GM13976 (cell line): ENCODE data around the gene FRS2.

Experiments used
- DNase-seq: peaks from one replicate; pipeline ENCODE4 v3.0.0; 2012; ENCODE audit warnings: low spot score
- in situ Hi-C: fragments of 300-500 bp; cut with MboI; formaldehyde crosslinking; loops from one replicate; pipeline ENCODE4 v1.12.0; 2022; ENCODE audit warnings: low sequenced_read_pairs, mixed read lengths, inconsistent platforms; ENCODE audit not compliant: unreplicated experiment
- TF ChIP-seq, protein P1 (sequence below): IDR thresholded peaks from 2 replicates; pipeline ENCODE4 v1.5.1; 2012; ENCODE audit warnings: borderline replicate concordance, mild to moderate bottlenecking; ENCODE audit not compliant: insufficient read depth; ENCODE audit errors: extremely low read depth, missing control alignments, control extremely low read depth

FRS2 gene

DNA sequence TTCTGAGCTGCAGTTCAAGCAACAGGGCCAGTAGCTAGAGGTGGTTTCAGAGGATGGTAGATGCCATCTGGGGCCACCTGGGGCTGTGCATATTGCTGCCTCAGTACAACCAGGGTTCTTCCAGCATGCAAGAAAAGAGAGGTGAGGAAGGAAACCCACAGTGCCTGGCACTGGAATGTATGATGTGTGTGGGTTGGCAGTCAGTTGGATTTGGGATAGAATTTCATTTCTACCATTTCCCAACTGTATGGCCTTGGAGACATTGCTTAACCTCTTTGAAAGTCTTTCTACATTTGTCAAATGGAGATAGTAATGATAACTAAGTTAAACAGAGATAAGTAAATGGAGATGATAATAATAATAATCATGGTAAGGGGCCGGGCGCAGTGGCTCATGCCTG is 150.7 kb downstream of the FRS2 start:
- TF ChIP-seq, protein P1, sequence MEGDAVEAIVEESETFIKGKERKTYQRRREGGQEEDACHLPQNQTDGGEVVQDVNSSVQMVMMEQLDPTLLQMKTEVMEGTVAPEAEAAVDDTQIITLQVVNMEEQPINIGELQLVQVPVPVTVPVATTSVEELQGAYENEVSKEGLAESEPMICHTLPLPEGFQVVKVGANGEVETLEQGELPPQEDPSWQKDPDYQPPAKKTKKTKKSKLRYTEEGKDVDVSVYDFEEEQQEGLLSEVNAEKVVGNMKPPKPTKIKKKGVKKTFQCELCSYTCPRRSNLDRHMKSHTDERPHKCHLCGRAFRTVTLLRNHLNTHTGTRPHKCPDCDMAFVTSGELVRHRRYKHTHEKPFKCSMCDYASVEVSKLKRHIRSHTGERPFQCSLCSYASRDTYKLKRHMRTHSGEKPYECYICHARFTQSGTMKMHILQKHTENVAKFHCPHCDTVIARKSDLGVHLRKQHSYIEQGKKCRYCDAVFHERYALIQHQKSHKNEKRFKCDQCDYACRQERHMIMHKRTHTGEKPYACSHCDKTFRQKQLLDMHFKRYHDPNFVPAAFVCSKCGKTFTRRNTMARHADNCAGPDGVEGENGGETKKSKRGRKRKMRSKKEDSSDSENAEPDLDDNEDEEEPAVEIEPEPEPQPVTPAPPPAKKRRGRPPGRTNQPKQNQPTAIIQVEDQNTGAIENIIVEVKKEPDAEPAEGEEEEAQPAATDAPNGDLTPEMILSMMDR, result no peak
- no peak for DNase-seq
- in situ Hi-C loops, result no loop called here

GRCh38 chr12:69621551-69621950 is 151.4 kb downstream of the FRS2 start:
- in situ Hi-C loops, result no loop called here
- TF ChIP-seq, protein P1, result no peak
- no peak for DNase-seq

DNA sequence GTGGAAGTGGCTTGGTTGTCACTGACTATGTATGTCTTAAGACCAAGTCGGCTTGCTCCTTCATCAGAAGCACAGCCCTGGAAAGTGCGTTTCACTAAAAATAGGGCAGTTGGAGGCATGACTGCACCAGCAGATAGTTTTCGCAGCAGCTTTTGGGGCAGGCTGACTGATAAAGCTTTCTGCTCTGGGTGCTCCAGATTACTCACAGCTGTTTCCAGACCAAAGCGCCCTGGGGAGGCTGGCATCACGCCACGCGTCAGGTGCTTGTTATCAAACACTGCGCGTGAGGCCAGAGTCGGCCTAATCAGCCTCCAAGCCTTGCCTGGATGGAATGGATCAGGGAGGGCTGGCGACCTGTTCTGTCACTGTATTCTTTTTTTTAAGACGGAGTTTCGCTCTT is 153.8 kb downstream of the FRS2 start:
- in situ Hi-C loops, result no loop called here
- DNase-seq, result no peak
- TF ChIP-seq, protein P1, result no peak

GRCh38 chr12:69627501-69627900 is 157.3 kb downstream of the FRS2 start:
- in situ Hi-C loops, result no loop called here
- DNase-seq, result no peak
- TF ChIP-seq, protein P1, result no peak
